OCI-LY3 (cell line): ENCODE results near the gene C16orf74.

Experiments
- H2AFZ ChIP-seq: fragments of 200-600, 300-600 bp; shearing (Covaris generic); 2 replicates; pipeline ENCODE4 v1.6.0; 2014; ENCODE audit warnings: antibody characterized with exemption, low read depth, low read length
- H3K27ac ChIP-seq: fragments of 200-600, 300-600 bp; sonication (generic); 2 replicates; pipeline ENCODE4 v1.5.1; 2014; ENCODE audit warnings: mild to moderate bottlenecking, low read length, moderate library complexity, mixed read lengths
- H3K27me3 ChIP-seq: fragments of 200-600, 300-600 bp; sonication (generic); 2 replicates; pipeline ENCODE4 v1.6.1; 2014; ENCODE audit warnings: low read depth, low read length, mixed read lengths
- H3K36me3 ChIP-seq: fragments of 200-600, 300-600 bp; sonication (generic); replicated peaks from 2 replicates; pipeline ENCODE3; 2014; ENCODE audit warnings: low read depth, low read length, mixed read lengths
- H3K4me1 ChIP-seq: fragments of 300-600, 200-600 bp; sonication (generic); 2 replicates; pipeline ENCODE4 v1.6.1; 2014; ENCODE audit warnings: low read length, mixed read lengths
- H3K4me2 ChIP-seq: fragments of 200-600, 300-600 bp; sonication (generic); 2 replicates; pipeline ENCODE4 v1.6.1; 2014; ENCODE audit warnings: low read length, mixed read lengths
- H3K4me3 ChIP-seq: fragments of 300-600, 200-600 bp; sonication (generic); 2 replicates; pipeline ENCODE4 v1.5.1; 2014; ENCODE audit warnings: antibody characterized with exemption, mild to moderate bottlenecking, low read length, moderate library complexity
- H3K79me2 ChIP-seq: fragments of 300-600, 200-600 bp; shearing (Covaris generic); 2 replicates; pipeline ENCODE4 v1.6.1; 2014; ENCODE audit warnings: mild to moderate bottlenecking, low read length, mixed read lengths
- H3K9ac ChIP-seq: fragments of 300-600, 200-600 bp; shearing (Covaris generic); 2 replicates; pipeline ENCODE4 v1.6.0; 2014; ENCODE audit warnings: mild to moderate bottlenecking, low read length, moderate library complexity
- H3K9me3 ChIP-seq: fragments of 200-600, 300-600 bp; shearing (Covaris generic); 2 replicates; pipeline ENCODE4 v1.6.1; 2014; ENCODE audit warnings: low read length, mixed read lengths; ENCODE audit not compliant: insufficient read depth
- H4K20me1 ChIP-seq: fragments of 200-600, 300-600 bp; sonication (generic); 2 replicates; pipeline ENCODE4 v1.6.1; 2016; ENCODE audit warnings: low read length, mixed read lengths; ENCODE audit not compliant: insufficient read depth
- EZH2phosphoT487 ChIP-seq: fragments of 200-600 bp; shearing (Covaris generic); IDR thresholded peaks from 2 replicates; pipeline ENCODE4 v1.6.1; 2018; ENCODE audit warnings: antibody characterized with exemption, mixed run types, low read depth
- TF ChIP-seq, protein P1 (sequence below): fragments of 200-600, 300-600 bp; sonication (generic); IDR thresholded peaks from 2 replicates; pipeline ENCODE4 v1.5.1; 2014; ENCODE audit warnings: antibody characterized with exemption, low read length, low read depth

Gene C16orf74

DNA sequence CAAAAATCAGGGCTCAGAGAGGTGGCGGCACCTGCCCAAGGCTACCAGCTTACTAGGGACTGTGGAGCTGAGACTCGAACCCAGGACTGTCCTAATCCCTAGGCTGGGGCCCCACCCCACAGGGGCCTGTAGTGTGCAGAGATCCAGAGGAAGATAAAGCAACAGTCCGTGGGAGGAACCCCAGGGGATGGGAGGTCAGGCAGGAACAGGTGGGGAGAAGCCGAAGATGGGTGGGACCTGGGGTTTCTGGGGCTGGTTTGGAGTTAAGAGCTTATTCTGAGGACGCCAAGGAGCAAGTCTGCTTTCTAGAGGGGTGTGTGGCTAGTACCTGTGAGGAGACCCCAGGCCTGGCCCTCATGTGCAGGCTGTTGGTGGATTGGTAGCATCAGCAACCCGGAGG, 14.9 kb downstream of the C16orf74 start:
- H3K4me1 ChIP-seq: no peaks in the 10 kb centered on the region
- TF ChIP-seq, protein P1, sequence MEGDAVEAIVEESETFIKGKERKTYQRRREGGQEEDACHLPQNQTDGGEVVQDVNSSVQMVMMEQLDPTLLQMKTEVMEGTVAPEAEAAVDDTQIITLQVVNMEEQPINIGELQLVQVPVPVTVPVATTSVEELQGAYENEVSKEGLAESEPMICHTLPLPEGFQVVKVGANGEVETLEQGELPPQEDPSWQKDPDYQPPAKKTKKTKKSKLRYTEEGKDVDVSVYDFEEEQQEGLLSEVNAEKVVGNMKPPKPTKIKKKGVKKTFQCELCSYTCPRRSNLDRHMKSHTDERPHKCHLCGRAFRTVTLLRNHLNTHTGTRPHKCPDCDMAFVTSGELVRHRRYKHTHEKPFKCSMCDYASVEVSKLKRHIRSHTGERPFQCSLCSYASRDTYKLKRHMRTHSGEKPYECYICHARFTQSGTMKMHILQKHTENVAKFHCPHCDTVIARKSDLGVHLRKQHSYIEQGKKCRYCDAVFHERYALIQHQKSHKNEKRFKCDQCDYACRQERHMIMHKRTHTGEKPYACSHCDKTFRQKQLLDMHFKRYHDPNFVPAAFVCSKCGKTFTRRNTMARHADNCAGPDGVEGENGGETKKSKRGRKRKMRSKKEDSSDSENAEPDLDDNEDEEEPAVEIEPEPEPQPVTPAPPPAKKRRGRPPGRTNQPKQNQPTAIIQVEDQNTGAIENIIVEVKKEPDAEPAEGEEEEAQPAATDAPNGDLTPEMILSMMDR: no peak
- no peak for TF ChIP-seq EZH2phosphoT487
- H2AFZ ChIP-seq: no peak overlapping the region
- H3K9me3 ChIP-seq: no peaks in the 10 kb centered on the region
- H3K36me3 ChIP-seq: no peaks in the 10 kb centered on the region
- no peak overlapping the region for H3K27ac ChIP-seq
- no peak overlapping the region for H3K4me3 ChIP-seq
- H3K9ac ChIP-seq: no peak overlapping the region
- no peak overlapping the region for H3K4me2 ChIP-seq
- peaks cover 10% of the 10 kb centered on the region; the same call in 1 of the 2 replicates for H3K27me3 ChIP-seq
- H3K79me2 ChIP-seq: no peaks in the 10 kb centered on the region
- H4K20me1 ChIP-seq: no peaks in the 10 kb centered on the region

DNA sequence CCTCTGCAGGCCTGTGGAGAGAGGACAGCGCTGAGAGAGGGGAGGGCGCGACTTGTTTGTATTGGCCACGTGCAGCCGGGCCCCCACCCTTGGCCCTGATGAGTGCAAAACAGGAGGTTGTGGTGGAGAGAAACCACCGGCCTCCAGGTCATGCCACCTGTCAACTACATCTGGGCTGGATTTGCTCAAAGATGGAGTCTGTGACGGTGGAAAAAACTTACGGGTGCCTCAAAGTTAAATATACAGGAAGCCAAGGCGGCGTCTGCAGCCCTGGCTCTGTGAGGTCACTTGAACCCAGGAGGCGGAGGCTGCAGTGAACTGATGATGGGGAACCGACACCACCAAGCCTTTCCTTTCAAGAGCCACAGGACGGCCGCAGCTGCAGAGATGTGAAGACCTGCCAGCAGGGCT, 15.7 kb downstream of the C16orf74 start:
- H3K4me3 ChIP-seq: no peak overlapping the region
- peaks cover 10% of the 10 kb centered on the region; the same call in 1 of the 2 replicates for H3K27me3 ChIP-seq
- no peak overlapping the region for H3K9ac ChIP-seq
- no peaks in the 10 kb centered on the region for H4K20me1 ChIP-seq
- H3K36me3 ChIP-seq: no peaks in the 10 kb centered on the region
- H3K4me1 ChIP-seq: no peaks in the 10 kb centered on the region
- H2AFZ ChIP-seq: no peak overlapping the region
- TF ChIP-seq, protein P1: no peak
- no peak for TF ChIP-seq EZH2phosphoT487
- no peak overlapping the region for H3K27ac ChIP-seq
- no peak overlapping the region for H3K4me2 ChIP-seq
- no peaks in the 10 kb centered on the region for H3K79me2 ChIP-seq
- H3K9me3 ChIP-seq: no peaks in the 10 kb centered on the region

- no peak for TF ChIP-seq EZH2phosphoT487
- TF ChIP-seq, protein P1: no peak
- H2AFZ ChIP-seq: no peak overlapping the region
- H3K9ac ChIP-seq: no peak overlapping the region
- no peak overlapping the region for H3K27ac ChIP-seq
- no peaks in the 10 kb centered on the region for H3K4me1 ChIP-seq
- no peaks in the 10 kb centered on the region for H3K9me3 ChIP-seq
- H3K36me3 ChIP-seq: no peaks in the 10 kb centered on the region
- H3K4me3 ChIP-seq: no peak overlapping the region
- H3K79me2 ChIP-seq: no peaks in the 10 kb centered on the region
- H4K20me1 ChIP-seq: no peaks in the 10 kb centered on the region
- H3K4me2 ChIP-seq: no peak overlapping the region
- peaks cover 15% of the 10 kb centered on the region for H3K27me3 ChIP-seq
Measured at GRCh38 chr16:85734311-85735017, 16.4 kb downstream of the C16orf74 start.

GRCh38 chr16:85733839-85734170, 17.1 kb downstream of the C16orf74 start:
- Histone ChIP-seq H3K4me1 (no peaks in the 10 kb centered on the region), H3K27me3 (peaks cover 21% of the 10 kb centered on the region), H4K20me1 (no peaks in the 10 kb centered on the region), H3K4me3 (no peak overlapping the region), H3K9ac (no peak overlapping the region), H3K36me3 (no peaks in the 10 kb centered on the region), H2AFZ (no peak overlapping the region), H3K4me2 (no peak overlapping the region), H3K27ac (no peak overlapping the region), H3K79me2 (no peaks in the 10 kb centered on the region), H3K9me3 (no peaks in the 10 kb centered on the region)
- no peak for TF ChIP-seq EZH2phosphoT487
- TF ChIP-seq, protein P1: no peak
